Right lobe of liver (tissue), 4 donors: ENCODE measurements around the gene ASB7.

Experiments used
- CTCF ChIP-seq, 4 donors: fragments of 200-600 bp in 3 of 4; fragments of 450-650 bp in 1 of 4; IDR thresholded peaks; one replicate each; pipeline versions ENCODE4 v1.5.1 to v1.8.0; 2016 to 2022; ENCODE audit warnings: antibody characterized with exemption in 4 of 4, mild to moderate bottlenecking in 2 of 4
- POLR2A ChIP-seq: fragments of 450-650 bp; IDR thresholded peaks from one replicate; pipeline ENCODE4 v1.6.1; 2017; ENCODE audit warnings: antibody characterized with exemption, mild to moderate bottlenecking
- donor health status: DM: no; HTN: no; CAD: no.
- donor health status: DM: no; HTN: no; CAD: no.
- donor health status: DM: no; HTN: yes; CAD: no.

DNA sequence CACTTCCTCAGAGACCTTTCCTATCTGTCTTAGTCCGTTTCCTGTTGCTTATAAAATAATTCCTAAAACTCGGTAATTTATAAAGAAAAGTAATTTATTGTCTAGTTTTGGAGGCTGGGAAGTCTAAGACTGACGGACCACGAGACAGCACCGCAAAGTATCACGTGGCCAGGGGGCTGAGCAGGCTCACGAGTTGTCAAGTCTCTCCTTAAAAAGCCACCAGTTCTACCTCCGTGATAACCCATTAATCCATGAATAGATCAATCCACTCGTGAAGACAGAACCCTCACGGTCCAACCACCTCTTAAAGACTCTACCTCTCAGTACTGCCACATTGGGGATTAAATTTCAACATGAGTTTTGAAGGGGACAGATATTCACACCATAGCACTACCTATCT, 1.2 kb upstream of the ASB7 start:
- TF ChIP-seq POLR2A = no peak
- TF ChIP-seq CTCF (IDR thresholded peaks at IDR 0.05) = no peak
